ENCODE measurements around the gene NEURL1B.

DNA sequence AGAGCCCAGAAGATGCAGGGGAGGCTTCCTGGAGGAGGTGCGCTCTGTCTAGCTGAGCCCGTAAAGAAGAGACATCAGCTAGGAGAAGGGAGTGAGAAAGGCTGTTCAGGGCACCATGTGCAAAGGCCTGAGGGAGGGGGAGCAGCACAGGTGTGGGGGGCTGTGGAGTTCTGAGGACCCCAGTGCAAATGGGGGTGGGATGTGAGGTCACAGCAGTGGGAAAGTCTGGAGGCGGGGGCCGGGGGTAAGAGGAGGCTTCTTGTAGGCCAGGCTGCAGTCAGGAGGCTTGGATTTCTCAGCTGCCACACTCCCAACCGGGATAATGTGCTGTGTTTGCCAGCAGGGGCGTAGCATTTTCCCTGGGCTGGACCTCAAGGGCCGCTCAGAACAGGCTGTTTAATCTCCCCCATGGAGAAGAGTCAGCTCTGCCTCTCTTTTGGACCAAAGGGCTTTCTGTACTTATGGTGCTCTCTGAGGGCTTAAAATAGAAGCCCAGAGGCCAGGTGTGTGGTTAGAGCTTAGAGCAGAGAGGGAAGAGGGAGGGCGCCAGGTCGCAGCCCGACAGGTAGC lies 5.7 kb downstream of the NEURL1B start:
- TF ChIP-seq, protein P1, sequence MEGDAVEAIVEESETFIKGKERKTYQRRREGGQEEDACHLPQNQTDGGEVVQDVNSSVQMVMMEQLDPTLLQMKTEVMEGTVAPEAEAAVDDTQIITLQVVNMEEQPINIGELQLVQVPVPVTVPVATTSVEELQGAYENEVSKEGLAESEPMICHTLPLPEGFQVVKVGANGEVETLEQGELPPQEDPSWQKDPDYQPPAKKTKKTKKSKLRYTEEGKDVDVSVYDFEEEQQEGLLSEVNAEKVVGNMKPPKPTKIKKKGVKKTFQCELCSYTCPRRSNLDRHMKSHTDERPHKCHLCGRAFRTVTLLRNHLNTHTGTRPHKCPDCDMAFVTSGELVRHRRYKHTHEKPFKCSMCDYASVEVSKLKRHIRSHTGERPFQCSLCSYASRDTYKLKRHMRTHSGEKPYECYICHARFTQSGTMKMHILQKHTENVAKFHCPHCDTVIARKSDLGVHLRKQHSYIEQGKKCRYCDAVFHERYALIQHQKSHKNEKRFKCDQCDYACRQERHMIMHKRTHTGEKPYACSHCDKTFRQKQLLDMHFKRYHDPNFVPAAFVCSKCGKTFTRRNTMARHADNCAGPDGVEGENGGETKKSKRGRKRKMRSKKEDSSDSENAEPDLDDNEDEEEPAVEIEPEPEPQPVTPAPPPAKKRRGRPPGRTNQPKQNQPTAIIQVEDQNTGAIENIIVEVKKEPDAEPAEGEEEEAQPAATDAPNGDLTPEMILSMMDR (conservative IDR thresholded peaks at IDR 0.05; ENCODE audit: low read length), result no peak
- TF ChIP-seq EZH2phosphoT487 (IDR thresholded peaks at IDR 0.05; ENCODE audit: borderline replicate concordance, low read depth, low read length), result no peak
